MM.1S (cell line): Measurements from ENCODE around the gene KL.

ENCODE experiments used
- DNase-seq: peaks from one replicate; pipeline ENCODE4 v3.0.0-alpha.2; 2015
- H2AFZ ChIP-seq: fragments of 300-600 bp; sonication (generic); 2 replicates; pipeline ENCODE4 v1.6.0; 2016; ENCODE audit warnings: antibody characterized with exemption, low read length
- H3F3A ChIP-seq: fragments of 300-600 bp; sonication (generic); 2 replicates; pipeline ENCODE4 v1.6.1; 2016; ENCODE audit warnings: mild to moderate bottlenecking, antibody characterized with exemption, low read length, moderate library complexity, mixed read lengths; ENCODE audit not compliant: insufficient read depth
- H3K27ac ChIP-seq: fragments of 300-600 bp; sonication (generic); 2 replicates; pipeline ENCODE4 v1.5.1; 2016; ENCODE audit warnings: mild to moderate bottlenecking, low read length
- H3K27me3 ChIP-seq: fragments of 300-600 bp; sonication (generic); replicated peaks from 2 replicates; pipeline ENCODE4 v1.6.0; 2016; ENCODE audit warnings: low read length; ENCODE audit not compliant: insufficient read depth
- H3K36me3 ChIP-seq: fragments of 300-600 bp; sonication (generic); replicated peaks from 2 replicates; pipeline ENCODE4 v1.6.1; 2016; ENCODE audit warnings: mild to moderate bottlenecking, low read length, mixed read lengths; ENCODE audit not compliant: insufficient read depth
- H3K4me1 ChIP-seq: fragments of 300-600 bp; sonication (generic); 2 replicates; pipeline ENCODE4 v1.6.1; 2016; ENCODE audit warnings: low read length, mixed read lengths
- H3K4me2 ChIP-seq: fragments of 300-600 bp; sonication (generic); 2 replicates; pipeline ENCODE4 v1.6.0; 2016; ENCODE audit warnings: low read depth, low read length
- H3K4me3 ChIP-seq: fragments of 300-600 bp; sonication (generic); 2 replicates; pipeline ENCODE4 v1.5.1; 2016; ENCODE audit warnings: low read length, mixed read lengths
- H3K79me2 ChIP-seq: fragments of 300-600 bp; sonication (generic); 2 replicates; pipeline ENCODE4 v1.6.1; 2016; ENCODE audit warnings: mixed run types, low read length, mixed read lengths
- H3K9ac ChIP-seq: fragments of 300-600 bp; sonication (generic); 2 replicates; pipeline ENCODE4 v1.6.1; 2016; ENCODE audit warnings: low read length, mixed read lengths
- H3K9me2 ChIP-seq: fragments of 300-600 bp; sonication (generic); replicated peaks from 2 replicates; pipeline ENCODE4 v1.6.1; 2016; ENCODE audit warnings: mild to moderate bottlenecking, low read length, mixed read lengths; ENCODE audit not compliant: insufficient read depth
- H3K9me3 ChIP-seq: fragments of 300-600 bp; sonication (generic); replicated peaks from 2 replicates; pipeline ENCODE4 v1.6.1; 2016; ENCODE audit warnings: mild to moderate bottlenecking, low read length, mixed read lengths; ENCODE audit not compliant: insufficient read depth
- H4K20me1 ChIP-seq: fragments of 300-600 bp; sonication (generic); 2 replicates; pipeline ENCODE4 v1.6.1; 2016; ENCODE audit warnings: mild to moderate bottlenecking, low read length, moderate library complexity, mixed read lengths; ENCODE audit not compliant: insufficient read depth
- EZH2 ChIP-seq: fragments of 300-600 bp; sonication (generic); optimal IDR thresholded peaks from 2 replicates; pipeline ENCODE3; 2017; ENCODE audit warnings: low read depth, mild to moderate bottlenecking, antibody characterized with exemption, low read length, mixed read lengths
- EZH2phosphoT487 ChIP-seq: fragments of 300-600 bp; sonication (generic); IDR thresholded peaks from 2 replicates; pipeline ENCODE4 v1.6.1; 2018; ENCODE audit warnings: antibody characterized with exemption, low read length
- TF ChIP-seq, protein P1 (sequence below): fragments of 300-600 bp; sonication (generic); IDR thresholded peaks from 2 replicates; pipeline ENCODE4 v1.5.1; 2016; ENCODE audit warnings: antibody characterized with exemption, low read length, mixed read lengths

KL gene

GRCh38 chr13:33032037-33032625, 15.9 kb downstream of the KL start:
- Histone ChIP-seq H3K36me3 (no peaks in the 10 kb centered on the region), H3K4me3 (no peak overlapping the region), H2AFZ (no peak overlapping the region), H3K9me3 (no peaks in the 10 kb centered on the region), H4K20me1 (no peaks in the 10 kb centered on the region), H3K27me3 (no peaks in the 10 kb centered on the region), H3K9ac (no peak overlapping the region), H3K79me2 (no peaks in the 10 kb centered on the region), H3F3A (no peaks in the 10 kb centered on the region), H3K4me1 (no peaks in the 10 kb centered on the region), H3K4me2 (no peak overlapping the region), H3K9me2 (no peaks in the 10 kb centered on the region), H3K27ac (no peak overlapping the region)
- DNase-seq = no peak
- TF ChIP-seq, protein P1, sequence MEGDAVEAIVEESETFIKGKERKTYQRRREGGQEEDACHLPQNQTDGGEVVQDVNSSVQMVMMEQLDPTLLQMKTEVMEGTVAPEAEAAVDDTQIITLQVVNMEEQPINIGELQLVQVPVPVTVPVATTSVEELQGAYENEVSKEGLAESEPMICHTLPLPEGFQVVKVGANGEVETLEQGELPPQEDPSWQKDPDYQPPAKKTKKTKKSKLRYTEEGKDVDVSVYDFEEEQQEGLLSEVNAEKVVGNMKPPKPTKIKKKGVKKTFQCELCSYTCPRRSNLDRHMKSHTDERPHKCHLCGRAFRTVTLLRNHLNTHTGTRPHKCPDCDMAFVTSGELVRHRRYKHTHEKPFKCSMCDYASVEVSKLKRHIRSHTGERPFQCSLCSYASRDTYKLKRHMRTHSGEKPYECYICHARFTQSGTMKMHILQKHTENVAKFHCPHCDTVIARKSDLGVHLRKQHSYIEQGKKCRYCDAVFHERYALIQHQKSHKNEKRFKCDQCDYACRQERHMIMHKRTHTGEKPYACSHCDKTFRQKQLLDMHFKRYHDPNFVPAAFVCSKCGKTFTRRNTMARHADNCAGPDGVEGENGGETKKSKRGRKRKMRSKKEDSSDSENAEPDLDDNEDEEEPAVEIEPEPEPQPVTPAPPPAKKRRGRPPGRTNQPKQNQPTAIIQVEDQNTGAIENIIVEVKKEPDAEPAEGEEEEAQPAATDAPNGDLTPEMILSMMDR = no peak
- TF ChIP-seq EZH2 (no peak), EZH2phosphoT487 (no peak)

- no peak overlapping the region for H3K4me3 ChIP-seq
- H3K4me2 ChIP-seq = no peak overlapping the region
- no peaks in the 10 kb centered on the region for H3K27me3 ChIP-seq
- H3K9ac ChIP-seq = no peak overlapping the region
- no peak overlapping the region for H3K27ac ChIP-seq
- no peaks in the 10 kb centered on the region for H3K9me2 ChIP-seq
- no peaks in the 10 kb centered on the region for H3K9me3 ChIP-seq
- no peak overlapping the region for H2AFZ ChIP-seq
- TF ChIP-seq, protein P1 = no peak
- TF ChIP-seq EZH2 (no peak), EZH2phosphoT487 (no peak)
- no peaks in the 10 kb centered on the region for H3K36me3 ChIP-seq
- no peaks in the 10 kb centered on the region for H3K4me1 ChIP-seq
- no peak for DNase-seq
- no peaks in the 10 kb centered on the region for H4K20me1 ChIP-seq
- H3F3A ChIP-seq = no peaks in the 10 kb centered on the region
- H3K79me2 ChIP-seq = no peaks in the 10 kb centered on the region
Measured at GRCh38 chr13:33033051-33033812, 17.0 kb downstream of the KL start.

DNA sequence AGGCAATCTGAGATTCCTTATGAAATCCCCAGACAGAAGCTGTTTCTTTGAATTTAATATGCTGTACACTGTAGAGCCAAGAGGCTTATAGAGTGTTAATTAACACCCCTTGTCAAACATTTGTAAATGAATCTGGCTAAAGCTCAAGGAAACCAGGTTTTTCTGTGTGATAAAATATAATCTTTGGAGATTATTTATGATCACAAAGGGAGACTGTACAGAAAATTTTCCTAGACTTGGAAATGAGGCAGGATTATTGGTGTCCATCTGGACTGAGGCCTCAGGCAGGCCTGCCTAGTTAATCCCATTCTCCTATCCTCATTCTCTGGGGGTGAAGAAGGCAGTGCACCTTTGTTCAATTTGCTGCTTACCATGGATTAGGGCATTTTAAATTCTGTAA, 17.8 kb downstream of the KL start:
- DNase-seq = no peak
- Histone ChIP-seq H2AFZ (no peak overlapping the region), H3K9me3 (no peaks in the 10 kb centered on the region), H3K9ac (no peak overlapping the region), H3K4me1 (no peaks in the 10 kb centered on the region), H4K20me1 (no peaks in the 10 kb centered on the region), H3K36me3 (no peaks in the 10 kb centered on the region), H3K27me3 (no peaks in the 10 kb centered on the region), H3K4me3 (no peak overlapping the region), H3K79me2 (no peaks in the 10 kb centered on the region), H3K9me2 (no peaks in the 10 kb centered on the region), H3K4me2 (no peak overlapping the region), H3F3A (no peaks in the 10 kb centered on the region), H3K27ac (no peak overlapping the region)
- TF ChIP-seq, protein P1 = no peak
- TF ChIP-seq EZH2phosphoT487 = no peak
- no peak for TF ChIP-seq EZH2
